H1 (cell line): ENCODE results near the gene USP24. TPM values are rescaled to one million over a fixed set of nuclear protein-coding genes. Genes with fewer than 3 reads are reported as not detected.

Experiments
- CHD1 ChIP-seq: IDR thresholded peaks from 2 replicates; pipeline ENCODE4 v1.6.1; 2012; ENCODE audit warnings: low read depth, low read length, improper control_type of control experiment
- POLR2AphosphoS5 ChIP-seq: IDR thresholded peaks from 2 replicates; pipeline ENCODE4 v1.6.1; 2011; ENCODE audit warnings: low read depth, low read length
- RAD21 ChIP-seq, 2 experiments: IDR thresholded peaks in 1 of 2; conservative IDR thresholded peaks in 1 of 2; 2 replicates each; pipeline ENCODE4 v1.6.1; 2011; ENCODE audit warnings: low read depth in 2 of 2, low read length in 2 of 2, improper control_type of control experiment in 1 of 2, inconsistent platforms in 1 of 2, mild to moderate bottlenecking in 1 of 2, moderate library complexity in 1 of 2
- polyA plus RNA-seq, 7 experiments: library from polyadenylated mRNA; depleted of rRNA in 3 of 7; stranded (reverse) in 5 of 7; unstranded in 2 of 7; fragments of >200 nt in 5 of 7; fragments of 200-250 nt in 2 of 7; gene quantifications; 1 replicate in 5 of 7; 2 replicates in 1 of 7; 4 replicates in 1 of 7; pipeline versions ENCODE4 v1.2.1 to v1.2.3, GENCODE V29; 2011 to 2013; ENCODE audit warnings: missing spikeins in 2 of 7, mixed read lengths in 2 of 7
- total RNA-seq: library from RNA; stranded (reverse); fragmentation: NEBNext Ultra II Directional; extraction: Animal tissue kit (Norgen Biotek cat#: 25700); gene quantifications from 2 replicates; pipeline ENCODE4 v1.2.1, GENCODE V29; 2021

Gene USP24
- total and polyA plus RNA-seq, 2 of the 8 experiments (the other 6 are each of a cell fraction or from before 2014, with no cell fraction given), result 11.1 to 34.6 TPM

GRCh38 chr1:55046871-55047270 is 168.3 kb downstream of the USP24 start (continued):
- TF ChIP-seq RAD21 (IDR thresholded peaks at IDR 0.05 in 1 of 2, conservative IDR thresholded peaks at IDR 0.05 in 1 of 2; ENCODE audit: low read depth in 2 of 2, low read length in 2 of 2), result no peak
- no peak for TF ChIP-seq POLR2AphosphoS5
- TF ChIP-seq CHD1, result no peak
